Measurements from ENCODE around the gene CLEC3B.

- no peak for TF ChIP-seq ZNF423 (tag by site-specific recombination; IDR thresholded peaks at IDR 0.05)
- no peak for TF ChIP-seq CTCF (tag by site-specific recombination; IDR thresholded peaks at IDR 0.05)
- no peak for TF ChIP-seq PBX3 (CRISPR knock-in tag; IDR thresholded peaks at IDR 0.05)
- no peak for TF ChIP-seq ELK4 (IDR thresholded peaks at IDR 0.05; ENCODE audit: borderline replicate concordance, low read depth, low read length)
- no peak for TF ChIP-seq ZNF639 (tag by site-specific recombination; IDR thresholded peaks at IDR 0.05)
- TF ChIP-seq ZBTB1 (tag by site-specific recombination; IDR thresholded peaks at IDR 0.05): no peak
- no peak for TF ChIP-seq ZNF274 (IDR thresholded peaks at IDR 0.05; ENCODE audit: low read length)
- no peak for TF ChIP-seq ZNF274 (tag by site-specific recombination; IDR thresholded peaks at IDR 0.05; ENCODE audit: borderline replicate concordance)
- no peak for TF ChIP-seq ZNF544 (tag by site-specific recombination; IDR thresholded peaks at IDR 0.05)
Observed at GRCh38 chr3:45043728-45044299, 17.7 kb downstream of the CLEC3B start.
